ENCODE data around the gene M1AP.

Gene M1AP

DNA sequence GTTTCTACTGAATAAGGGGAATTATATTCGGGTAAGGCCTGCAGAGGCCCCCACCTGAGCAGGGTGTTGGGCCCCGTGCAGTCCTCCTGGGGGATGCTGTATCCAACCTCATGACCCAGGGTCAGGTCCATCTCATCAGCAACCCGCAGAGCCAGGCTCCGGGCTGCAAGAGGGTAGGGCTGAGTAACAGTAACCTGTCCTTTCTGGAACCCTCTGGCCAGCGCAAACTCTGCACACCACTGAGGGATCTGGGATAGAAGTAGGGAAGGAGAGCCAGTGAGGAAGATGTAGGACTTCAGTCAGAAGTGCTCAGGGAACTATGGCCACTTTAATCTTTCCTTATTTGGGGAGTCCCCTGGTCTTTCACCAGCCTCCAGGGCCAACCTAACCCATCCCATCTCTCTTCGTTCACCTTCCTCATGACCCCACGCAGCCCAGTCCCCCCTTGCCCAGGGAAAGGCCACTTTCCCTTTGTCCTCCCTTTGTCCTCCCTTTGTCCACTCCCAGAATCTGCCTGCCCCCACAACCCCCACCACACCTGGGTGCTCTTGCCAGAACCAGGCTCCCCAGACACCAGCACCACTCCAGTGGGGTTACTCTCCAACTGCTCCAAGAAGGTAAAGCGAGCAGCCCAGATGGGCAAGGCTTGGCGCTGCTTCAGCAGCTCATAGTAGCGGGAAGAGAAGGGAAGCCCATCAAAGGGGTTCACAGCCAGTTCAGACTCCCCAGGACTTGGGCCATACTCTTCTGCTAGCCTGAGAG is 123.0 kb downstream of the M1AP start:
- no peak for DNase-seq (ENCODE audit: low read depth)

DNA sequence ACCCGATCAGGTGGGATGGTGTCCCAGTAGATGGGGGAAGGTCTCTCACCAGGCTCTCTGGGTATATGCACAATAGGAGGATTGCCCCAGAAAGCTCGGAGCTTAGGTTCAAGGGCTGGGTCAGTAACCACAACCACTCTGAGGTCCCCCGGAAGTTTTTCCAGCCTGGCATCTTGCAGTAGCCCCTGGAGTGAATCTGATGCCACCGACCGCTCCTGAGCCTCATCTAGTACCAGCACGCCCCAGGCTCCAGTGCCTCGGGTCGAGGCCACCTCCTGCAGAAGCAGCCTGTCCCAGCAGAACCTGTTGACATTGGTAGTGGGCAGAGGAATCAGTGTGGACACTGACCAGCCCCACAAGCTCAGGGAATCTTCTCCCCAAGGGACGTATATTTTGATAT is 124.1 kb downstream of the M1AP start:
- DNase-seq (ENCODE audit: low read depth): no peak

DNA sequence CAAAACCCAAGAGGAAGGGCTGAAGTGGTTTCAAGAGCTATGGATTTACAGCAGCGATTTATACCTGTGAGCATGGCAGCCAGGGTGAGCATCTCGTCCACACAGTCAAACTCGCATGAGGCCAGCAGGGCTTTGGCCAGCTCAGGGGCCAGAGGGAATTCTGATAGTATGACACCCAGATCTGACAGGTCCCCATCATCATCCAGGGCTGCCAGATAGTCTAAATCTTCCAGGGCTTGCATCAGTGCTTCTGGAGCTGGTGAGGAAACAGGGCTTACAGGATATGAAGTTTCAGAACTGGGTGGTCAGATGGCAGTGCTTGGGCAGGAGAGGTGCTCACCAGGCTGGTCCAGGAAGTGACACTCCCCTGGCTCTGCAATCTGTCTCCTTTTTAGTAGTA is 125.6 kb downstream of the M1AP start:
- DNase-seq (ENCODE audit: low read depth): no peak

DNA sequence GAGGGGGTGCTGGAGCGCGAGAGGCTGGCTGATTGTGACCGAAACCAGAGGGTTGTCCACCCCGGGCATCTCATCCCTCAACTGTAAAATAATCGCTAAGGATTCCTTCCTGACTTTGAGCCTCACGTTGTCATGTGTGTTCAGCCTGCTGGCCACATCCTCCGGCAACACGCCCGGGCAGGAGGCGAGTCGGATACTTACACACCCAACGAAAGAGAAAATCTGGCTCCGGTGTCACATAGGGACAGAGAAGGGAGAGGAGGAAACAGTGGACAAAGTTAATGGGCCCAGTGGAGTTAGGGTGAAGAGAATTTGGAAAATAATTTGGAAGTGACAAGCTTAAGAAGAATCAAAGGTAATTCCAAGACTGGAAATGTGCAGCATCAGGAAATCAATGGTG is 131.5 kb downstream of the M1AP start:
- no peak for DNase-seq (ENCODE audit: low read depth)

DNA sequence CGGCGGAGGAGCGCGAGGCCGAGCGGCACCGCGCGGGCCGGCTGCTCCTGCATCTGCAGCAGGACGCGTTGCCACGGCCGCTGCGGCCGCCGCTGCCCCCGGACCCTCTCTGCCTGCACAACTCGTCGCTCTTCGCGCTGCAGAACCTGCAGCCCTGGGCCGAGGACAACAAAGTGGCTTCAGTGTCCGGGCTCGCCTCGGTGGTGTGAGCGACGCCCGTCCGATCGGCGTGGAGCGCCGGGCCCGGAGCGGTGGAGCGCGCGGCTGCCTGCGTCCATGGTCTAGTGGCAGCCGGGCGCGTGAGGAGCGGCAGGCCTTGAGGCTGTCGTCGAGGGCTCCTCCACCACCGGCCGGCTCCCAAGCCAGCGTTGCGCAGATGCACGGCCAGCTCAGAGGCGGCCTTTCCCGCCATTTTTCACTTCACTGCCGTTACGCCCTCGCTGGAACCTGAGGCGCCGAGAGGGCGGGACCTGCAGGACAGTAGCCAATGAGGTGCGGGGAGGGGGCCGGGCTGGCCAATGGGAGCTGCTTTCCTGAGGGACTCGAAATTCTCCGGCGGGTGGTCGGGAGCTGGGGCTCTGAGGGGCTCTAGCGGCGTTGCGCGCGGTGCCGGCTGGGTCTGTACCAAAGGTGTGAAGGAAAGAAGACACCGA is 132.0 kb downstream of the M1AP start:
- DNase-seq (ENCODE audit: low read depth): peak; percentile 71

DNA sequence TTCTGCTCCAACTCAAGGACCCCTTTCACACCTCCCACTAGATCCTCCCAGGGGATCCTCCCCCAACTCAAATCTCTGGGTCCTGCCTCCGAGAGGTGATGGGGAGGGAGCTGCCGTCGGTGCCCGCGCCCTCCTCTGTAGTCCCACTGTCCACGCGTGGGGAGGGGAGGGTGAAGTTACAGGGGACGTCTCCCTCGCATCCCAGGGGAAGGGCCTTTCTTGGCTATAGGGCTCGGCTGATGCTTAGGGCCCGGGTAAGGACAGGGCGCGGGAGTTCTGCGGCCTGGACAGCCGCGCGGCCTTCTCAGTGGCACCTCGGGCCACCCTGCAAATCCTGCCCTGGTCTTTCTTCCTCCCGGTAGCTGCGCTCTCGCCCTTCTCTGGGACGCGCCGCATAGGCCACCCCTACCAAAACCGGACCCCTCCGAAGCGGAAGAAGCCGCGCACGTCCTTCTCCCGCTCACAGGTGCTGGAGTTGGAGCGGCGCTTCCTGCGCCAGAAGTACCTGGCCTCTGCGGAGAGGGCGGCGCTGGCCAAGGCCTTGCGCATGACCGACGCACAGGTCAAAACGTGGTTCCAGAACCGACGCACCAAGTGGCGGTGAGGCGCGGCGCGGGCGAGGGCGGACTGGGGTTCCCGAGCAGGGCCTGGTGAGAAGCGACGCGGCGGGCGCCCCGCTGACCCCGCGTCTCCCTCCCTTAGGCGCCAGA is 132.7 kb downstream of the M1AP start:
- no peak for DNase-seq (ENCODE audit: low read depth)

DNA sequence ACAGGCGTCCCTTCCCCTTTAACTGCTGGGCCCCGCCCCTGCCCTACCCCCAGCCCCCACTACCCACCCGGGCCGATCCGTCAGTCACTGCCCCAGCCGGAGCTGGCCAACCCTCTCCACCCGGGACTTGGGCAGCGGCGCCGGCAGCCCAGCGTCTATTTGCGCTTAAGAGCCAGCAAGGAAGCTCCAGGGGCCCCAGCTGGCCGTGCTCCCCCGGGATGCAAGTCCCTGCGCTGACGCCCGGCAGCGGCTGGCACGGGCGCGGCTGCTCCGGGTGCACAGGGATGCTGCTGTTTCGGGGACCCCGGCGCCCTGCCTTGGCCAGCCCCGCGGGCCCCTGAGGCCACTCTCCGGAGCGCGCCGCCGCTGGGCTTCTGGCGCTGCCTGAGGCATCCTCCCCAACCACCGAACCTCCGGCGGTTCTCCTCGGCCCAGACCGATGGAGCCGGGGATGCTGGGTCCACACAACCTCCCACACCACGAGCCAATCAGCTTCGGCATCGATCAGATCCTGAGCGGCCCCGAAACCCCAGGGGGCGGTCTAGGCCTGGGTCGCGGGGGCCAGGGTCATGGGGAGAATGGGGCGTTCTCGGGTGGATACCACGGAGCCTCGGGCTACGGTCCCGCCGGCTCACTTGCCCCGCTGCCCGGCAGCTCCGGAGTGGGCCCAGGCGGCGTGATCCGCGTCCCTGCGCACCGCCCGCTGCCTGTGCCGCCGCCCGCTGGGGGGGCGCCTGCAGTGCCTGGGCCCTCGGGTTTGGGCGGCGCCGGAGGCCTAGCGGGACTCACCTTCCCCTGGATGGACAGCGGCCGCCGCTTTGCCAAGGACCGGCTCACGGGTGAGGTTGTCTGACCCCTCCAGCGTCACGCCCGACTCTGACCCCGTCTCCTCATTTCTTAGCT is 133.5 kb downstream of the M1AP start, which contains the start of gene TLX2:
Gene TLX2 (plus strand): TSS at position 83 of the 903 bp plus-strand sequence. CDS start 357 bp downstream, at position 440.
- DNase-seq (ENCODE audit: low read depth): no peak

DNA sequence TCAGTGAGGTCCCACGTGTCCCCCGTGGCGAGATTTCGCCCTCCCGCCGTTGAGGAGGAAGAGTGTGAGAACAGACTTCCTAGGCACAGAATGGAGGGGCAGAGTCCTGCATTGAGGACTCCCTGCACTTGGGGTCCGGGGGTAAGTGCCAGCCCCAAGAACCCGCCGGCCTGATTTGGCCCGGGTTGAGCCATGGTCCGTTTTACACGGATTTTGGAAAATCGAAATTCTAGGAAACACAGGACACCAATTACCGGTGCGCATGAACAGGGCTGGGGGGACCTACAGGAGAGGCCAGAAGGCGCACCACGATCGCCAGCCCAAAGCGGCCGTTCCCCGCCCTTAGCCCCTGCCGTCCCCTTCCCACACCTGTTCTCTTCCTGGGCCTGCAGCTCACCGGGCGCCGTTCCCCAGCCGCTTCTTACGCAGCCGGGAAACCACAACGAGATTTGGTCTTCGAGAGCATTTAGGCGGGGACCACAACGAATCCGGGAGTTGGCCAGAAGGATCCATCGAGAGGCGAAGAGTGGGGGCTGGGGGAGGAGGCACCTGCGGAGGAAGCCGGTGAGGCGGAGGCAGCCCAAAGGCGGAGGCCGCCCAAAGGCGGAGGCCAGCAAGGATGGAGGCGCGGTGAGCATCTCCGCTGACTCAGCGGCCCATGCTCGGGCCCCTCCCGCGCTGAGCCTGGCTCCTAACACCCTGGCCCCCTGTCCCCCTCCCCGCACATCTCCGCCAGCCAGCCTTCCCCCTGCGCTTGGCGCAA is 134.3 kb downstream of the M1AP start:
- no peak for DNase-seq (ENCODE audit: low read depth)

DNA sequence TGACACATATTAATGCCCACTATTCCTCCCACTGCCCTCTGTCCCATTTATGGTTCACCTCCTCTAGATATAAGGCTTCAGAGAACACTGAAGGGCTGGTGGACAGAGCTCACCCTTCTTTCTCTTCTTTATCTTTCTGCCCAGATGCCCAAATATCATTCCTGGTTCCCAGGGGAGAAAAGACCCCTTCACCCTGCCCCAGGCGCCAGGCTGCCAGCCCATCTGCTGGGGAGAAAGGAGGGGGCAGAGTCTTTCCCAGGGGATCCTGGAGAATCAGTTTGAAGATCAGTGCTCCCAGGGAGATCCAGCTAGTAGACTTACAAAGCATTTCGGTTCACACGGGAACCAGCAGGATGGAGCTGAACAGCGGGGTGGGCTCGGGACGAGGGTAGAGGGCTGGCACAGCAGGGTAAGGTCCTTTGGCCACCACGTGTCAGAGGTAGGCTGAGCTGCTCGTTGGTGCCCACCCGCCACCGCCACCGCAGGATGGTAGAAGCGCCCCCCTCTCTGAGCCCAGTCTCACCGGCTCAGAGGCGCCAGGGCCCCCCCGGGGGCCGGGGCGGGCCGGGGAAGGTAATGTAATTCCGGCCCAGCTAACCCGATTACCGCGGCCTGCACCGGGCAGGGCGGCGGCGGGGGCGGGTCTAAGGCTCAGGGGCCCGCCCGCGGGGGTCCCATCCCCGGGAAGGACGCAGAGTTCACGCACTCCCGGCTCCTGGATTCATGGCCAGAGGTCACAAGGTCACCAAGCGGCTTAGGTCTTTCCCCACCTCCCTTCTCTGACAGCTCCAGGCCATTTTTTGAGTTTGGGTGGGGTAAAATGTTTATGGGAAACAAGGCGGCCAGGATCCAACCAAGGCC is 135.2 kb downstream of the M1AP start:
- no peak for DNase-seq (ENCODE audit: low read depth)

DNA sequence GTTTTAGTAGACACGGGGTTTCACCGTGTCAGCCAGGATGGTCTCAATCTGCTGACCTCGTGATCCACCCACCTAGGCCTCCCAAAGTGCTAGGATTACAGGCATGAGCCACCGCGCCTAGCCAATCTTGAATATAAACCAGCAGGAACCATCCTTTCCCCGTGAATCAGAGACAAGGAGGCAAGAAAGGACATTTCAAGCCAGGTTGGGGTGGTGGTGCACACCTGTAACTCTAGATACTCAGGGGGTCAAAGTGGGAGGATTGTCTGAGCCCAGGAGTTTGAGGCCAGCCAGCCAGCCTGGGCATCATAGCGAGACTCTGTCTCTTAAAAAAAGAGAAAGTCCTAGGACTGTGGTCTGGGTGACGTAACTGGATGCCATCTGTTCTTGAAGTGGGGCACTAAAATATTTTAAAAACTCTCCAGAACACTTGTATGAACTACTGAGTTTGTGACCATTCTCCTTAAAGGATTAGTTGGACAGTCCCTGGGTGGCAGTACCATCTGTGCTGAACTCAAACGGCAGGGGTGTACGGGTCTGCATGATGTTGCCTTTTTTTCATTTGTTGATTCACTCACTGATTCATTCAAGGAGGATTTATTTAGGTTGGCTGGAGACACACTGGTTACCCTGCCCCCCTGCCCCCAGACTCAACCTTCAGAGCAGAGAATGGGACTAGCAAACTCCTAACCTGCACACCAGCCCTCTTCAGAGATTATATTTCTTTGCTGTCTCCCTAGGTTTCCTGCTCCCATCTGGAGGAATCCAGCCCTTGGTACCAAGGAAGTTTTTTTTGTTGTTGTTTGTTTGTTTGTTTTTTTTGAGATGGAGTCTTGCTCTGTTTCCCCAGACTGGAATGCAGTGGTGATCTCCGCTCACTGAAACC is 136.8 kb downstream of the M1AP start:
- DNase-seq (ENCODE audit: low read depth): no peak

DNA sequence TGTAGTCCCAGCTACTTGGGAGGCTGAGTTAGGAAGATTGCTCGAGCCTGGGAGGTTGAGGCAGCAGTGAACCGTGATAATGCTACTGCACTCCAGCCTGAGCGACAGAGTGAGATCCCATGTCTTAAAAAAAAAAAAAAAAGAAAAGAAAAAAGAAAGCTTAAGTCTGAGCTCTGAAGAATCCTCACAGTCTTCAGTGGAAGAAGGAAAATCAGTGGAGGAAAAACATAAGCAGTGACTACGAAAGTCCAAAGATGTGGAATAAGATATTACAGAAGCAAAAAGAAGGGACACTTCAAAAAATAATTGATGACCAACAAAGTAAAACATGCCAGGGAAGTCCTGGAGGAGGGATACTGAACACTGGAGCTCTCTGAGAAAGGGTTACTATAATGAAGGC is 137.9 kb downstream of the M1AP start:
- DNase-seq (ENCODE audit: low read depth): no peak

DNA sequence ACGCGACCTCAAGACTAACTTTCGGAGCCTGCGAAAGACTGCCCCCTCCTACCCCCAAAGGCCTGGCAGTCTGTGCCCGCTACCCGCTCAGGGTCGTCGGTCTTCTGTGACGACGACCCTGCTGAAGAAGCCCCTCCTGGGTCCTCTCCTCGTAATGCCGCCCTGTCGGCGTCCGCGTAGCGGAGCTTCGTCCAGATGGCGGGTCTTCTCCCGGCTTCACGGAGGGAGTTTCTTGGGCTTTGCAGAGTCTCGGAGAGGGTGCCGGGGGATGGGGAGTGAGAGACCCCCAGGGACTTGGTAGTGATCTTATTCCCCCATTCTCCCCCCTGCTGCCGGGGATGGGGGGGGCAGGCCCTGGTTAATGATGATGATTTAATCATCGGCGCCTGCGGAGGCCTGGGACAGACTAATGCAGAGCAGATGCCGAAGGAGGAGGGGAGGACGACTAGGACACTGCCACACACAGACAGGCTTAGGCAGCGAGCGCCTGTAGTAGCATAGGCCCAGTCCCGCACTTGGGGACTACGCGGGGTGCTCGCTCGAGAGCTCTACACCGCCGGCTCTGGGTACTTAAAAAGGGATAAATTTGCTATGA is 140.1 kb downstream of the M1AP start:
- no peak for DNase-seq (ENCODE audit: low read depth)
